NCI-H748 (cell line): ENCODE measurements around the gene MCC.

ENCODE experiments used
- DNase-seq: peaks from one replicate; lab custom pipeline; 2025; ENCODE audit not compliant: unreplicated experiment; lab: John Stamatoyannopoulos, UW

Gene MCC

DNA sequence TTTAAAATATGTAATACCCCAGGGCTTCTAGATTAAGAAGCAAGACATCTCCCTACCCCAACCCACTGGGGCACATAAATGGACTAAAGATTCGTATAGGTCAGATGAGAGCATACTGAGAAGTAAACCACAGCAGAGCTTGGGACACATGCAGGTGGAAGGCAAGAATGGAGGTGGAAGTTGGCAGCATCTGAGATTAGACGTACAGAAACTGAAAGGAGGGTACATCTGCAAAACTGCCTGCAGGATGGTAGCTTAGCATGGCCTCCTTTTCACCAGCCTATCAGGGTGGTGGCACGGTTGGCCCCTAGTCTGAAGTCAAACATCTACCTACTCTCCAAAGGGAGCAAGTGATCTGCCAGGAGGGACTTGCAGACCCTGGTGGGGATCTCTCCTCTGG is 235.2 kb downstream of the MCC start:
- no peak for DNase-seq

DNA sequence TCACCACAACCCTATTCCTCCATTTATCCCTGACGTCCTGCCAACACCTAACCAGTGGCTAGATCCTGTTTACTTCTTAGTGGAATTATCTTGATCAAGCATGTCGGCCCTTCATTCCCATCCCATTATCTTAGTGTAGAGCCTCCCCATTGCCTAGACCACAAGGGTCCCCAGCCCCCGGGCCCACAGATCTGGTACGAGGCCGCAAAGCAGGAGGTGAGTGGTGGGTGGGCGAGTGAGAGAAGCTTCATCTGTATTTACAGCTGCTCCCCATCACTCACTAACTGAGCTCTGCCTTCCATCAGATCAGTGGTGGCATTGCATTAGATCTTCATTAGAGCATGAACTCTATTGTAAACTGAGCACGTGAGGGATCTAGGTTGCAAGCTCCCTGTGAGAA is 236.2 kb downstream of the MCC start:
- no peak for DNase-seq

DNA sequence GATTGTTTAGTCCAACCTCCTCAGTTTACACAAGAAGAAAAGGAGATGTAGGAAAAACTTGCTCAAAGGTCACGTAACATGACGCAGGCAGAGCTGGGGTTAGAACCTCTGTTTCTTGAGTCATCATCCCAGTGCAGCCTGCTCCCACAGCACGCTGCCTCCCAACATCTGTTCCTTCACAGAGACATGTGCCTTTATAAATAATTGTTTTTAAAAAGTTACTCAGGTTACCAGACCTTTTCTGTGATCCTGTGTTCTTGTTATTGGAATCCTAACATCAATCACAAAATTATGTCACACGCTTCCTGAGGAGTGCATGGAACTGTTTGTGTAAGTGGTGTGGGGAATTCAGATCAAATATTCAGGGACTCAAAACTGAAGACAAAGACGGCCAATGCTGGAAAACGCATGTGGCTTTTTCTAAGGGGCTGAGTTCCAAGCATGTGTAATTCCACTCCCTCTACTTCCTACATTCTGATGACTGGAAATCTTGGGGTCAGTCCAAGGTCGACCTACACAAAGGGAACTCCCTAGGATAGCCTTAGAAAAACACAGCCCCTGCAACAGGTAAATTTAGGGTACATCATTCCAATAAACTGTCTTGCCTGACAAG is 237.8 kb downstream of the MCC start:
- DNase-seq = no peak

DNA sequence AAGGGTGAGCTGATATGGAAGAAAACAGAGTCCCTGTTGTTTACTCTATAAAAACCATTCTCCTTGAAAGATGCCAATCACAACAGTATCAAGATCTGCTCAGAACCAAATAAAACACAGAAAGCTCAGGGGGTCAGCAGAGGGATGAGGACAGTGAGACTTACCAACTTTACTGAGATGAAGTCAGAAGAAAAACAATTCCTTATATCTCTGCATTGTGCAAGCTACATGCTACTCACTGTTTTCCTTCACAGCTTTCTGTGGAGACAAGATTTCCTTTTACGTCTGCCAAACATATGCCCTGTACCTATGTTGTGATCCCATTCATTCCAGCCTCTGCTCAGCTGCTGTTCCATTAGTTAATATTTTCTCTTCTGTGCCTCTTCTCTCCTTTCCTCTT is 239.0 kb downstream of the MCC start:
- no peak for DNase-seq

DNA sequence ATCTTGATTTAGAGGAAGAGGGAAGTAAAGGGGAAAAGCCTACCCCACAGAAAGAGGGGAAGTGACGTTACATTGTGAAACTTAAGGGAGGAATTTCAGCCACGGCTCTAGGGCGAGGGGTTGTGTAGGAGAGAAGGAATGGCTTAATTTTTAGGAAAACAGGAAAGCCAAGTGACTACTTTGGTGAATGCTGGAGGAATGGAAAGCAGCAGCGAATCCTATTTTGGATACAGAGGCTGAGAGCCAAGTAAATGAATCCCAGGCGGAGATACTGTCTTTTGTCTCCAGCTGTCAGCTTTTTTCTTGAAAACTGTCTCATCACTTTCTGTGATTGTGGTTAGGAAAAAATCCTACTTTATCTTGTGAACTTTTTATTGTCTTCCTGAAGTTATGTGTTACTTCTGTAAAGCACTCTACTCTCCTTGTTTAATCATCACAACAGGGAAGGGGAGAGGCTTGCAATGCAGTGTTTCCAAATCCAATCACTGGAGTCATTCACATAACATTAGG is 241.8 kb downstream of the MCC start:
- no peak for DNase-seq

DNA sequence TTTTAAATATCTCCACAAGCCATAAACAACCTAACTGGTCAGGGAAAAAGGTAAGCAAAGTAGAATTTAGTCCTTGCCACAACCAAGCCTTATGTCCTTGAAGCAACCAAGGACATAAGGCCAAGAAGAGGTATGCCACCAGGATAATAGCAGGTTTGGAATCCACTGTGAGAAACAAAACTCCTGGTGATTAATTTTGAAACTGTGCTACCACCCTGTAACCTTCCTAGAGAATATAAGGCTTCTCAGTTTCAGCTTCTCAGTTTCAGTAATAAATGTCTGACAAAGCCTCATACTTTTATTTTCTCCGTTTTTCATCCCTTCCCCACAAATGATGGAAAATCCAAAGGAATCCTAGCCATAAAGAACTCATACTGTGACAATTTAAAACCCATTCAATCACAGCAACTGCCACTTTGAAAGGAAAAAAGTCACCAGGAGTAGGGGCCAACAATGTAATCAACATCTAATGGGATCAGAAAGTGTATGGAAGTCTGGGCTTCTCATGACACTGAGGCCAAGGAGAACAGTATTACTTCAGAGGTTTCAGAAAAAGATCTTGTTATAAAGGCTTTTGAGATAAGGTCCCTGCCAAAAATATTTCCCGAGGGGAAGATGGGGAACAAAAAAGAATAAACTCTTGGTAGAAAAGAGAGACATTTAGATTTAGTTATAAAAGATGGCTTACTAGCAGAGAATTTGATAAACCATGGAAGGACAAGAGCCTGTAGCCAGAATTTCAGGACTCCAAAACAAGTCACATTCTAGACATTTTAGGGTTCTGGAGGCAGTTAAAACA is 242.6 kb downstream of the MCC start:
- no peak for DNase-seq

DNA sequence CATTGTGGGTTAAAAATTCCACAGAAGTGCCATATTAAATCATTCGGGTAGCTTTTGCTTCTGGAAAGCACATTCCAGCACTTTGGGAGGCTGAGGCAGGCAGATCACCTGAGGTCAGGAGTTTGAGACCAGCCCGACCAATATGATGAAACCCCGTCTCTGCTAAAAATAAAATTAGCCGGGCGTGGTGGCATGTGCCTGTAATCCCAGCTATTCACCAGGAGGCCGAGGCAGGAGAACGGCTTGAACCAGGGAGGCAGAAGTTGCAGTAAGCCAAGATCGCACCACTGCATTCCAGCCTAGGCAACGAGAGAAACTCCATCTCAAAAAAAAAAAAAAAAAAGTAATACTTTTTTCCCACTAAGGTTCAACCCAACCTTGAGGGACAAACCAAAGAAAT is 243.3 kb downstream of the MCC start:
- no peak for DNase-seq

DNA sequence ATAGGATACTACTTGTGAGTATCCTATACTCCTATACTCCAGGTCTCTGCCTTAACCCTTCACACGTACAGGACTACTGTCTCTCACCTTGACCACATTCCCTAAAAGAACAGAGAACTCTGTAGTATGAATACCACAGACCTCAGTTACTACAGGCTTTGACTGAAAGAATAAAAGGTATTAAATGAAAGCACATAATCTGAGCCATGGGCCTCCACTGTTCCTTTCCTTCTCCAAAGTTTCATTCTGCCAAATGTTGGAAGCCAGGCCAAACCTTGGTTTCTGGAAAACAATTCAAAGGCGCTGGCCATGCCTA is 244.9 kb downstream of the MCC start:
- DNase-seq = no peak

DNA sequence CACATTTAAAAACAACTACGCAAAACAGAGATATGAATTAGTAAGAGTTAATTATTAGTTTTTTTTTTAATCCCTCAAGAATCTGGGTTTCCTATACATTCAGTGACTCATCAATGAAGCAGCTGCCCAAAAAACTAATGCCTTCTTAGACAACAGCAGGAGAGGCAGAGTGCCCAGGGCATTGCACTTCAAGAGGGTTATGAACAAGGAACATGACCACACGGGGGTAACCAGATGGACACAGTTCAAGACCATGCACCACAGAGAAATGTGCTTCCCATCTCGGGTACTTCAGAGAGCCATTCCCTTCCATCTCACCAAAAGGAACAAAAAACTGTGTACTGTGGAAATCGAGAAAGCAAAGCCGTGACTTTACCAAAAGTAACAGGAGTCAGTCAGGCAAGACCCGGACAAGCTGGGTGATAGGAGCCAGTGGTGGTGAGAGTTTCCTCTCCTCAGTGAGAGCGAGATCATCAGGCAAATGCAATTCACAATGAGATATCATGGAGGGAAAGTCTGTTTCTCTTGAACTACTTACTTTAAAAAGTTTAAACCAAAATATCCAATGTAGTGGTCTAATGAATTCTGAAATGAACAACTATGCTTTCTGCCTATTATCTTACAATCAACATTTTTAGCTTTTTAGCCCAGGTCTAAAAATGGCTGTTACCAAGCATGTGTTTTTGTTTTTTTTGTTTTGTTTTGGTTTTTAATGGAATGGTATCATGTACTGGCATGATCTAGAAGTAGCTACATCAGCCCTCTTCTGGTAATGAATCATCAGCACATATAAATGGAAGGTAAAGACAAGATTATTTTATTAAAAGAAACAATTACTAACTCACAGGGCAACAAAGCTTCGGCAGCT is 245.5 kb downstream of the MCC start:
- DNase-seq = no peak

DNA sequence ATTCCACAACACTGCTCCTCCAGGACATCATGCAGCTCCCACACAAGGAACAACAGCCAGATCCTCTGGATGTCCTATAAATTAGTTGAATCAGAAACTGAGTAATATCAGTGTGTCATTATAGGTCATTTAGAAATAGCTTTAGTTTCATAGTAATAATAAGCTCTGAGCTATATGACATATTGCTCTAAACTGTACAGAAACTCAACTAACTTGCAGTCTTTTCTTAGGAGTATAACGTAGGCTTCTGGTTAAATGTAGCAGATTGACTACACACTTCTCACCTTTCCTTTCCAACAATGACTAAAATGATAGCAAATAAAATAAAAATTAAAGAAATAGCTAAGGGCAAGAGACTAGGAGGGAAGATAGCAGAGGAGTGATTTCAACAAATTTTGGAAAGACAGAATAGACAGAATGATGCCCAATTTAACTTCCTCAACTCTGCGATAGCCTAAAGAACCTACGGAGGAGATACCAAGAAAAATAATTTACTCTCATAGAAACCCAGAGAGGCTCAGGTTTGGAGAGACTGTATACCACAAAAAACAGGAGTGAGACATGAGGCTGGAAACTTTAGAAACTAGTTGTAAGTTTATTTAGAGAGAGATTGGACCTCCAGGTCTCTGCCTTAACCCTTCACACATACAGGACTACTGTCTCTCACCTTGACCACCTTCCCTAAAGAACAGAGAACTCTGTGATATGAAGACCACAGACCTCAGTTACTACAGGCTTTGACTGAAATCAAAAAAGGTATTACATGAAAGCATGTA is 247.1 kb downstream of the MCC start:
- DNase-seq = no peak

DNA sequence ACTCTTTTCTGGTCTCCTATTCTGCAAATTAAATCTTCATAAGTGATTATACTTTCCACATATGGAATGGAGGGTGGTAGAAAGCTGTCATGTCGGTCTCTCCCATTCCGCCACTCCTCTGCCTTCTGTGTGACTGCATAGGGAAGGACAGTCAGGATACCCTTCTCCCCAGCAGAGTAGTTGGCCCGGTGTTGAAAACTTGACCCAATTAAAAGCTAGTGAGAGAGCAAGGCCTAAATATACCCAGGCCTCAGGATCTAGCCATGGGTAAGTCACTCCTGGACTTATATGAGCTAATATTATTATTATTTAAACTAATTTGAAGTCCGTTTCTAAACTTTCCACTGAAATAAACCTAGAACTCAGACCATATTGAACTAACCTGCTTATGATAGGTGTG is 248.2 kb downstream of the MCC start:
- no peak for DNase-seq

DNA sequence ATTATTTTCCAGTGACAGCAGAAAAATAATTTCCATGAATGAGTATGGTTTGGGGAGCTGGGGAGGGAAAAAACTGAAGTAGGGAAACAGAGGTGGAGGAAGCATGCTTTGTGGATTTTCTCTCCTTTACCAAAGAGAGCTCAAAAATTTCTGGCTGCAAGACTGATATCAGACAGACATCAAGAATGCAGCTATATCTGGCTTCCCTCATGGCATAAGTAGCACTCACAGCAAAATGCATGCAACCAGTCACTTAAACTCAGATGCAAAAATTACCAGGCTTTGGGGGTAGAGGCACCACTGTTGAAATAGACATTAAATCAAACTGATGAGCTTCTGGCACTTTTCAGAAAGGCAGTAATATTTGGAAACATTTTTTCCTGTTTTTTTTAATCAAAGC is 250.4 kb downstream of the MCC start:
- no peak for DNase-seq

DNA sequence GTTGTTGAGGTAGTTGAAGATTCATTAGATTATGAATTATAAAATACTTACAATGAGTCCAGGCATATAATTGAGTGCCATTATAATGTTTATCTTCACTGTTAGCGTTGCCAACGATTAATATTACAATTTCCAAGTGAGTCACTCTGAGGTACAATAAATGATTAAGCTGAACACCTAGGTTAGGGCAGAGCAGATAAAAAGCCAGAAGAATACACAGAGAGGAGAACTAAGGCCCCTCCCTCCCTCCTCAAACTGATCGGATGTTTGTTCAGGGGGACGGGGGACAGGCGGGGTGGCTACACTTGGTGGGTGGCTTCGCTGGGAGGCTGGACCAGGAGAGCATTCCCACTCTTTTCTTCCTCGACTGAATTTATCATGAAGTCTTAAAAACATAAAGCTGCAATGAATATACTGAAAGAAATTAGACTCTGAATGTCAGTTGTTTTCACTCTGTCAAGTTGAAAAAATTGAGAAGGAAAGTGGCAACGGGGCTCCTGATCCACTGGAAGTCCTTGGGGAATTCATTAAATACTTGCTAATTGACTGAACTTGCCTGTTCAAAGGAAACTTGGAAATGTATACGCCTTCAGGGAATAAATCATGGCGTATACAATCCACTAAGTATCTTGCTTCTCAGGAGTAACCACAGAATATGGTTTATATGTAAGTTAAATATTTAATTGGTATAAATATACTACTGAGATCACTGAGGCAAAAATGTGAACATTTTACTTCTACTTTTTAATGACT is 251.5 kb downstream of the MCC start:
- DNase-seq = no peak

DNA sequence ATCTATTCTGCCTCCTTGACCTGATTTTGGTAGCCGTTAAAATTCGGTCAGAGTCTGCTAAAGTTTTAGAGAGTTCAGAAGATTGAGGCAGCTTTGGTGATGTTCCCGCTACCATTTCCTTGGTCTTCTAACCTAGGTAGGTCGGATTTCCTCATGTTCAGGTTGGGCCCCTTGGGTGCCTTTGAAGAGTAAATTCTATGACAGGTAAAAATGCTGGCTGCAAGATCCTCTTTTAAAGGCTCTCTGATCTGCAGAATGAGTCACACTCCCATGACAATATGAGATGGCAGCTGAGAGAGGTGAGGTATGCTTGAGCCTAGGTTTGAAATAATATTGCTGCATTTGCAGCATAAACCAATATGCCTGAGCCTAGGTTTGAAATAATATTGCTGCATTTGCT is 252.4 kb downstream of the MCC start:
- no peak for DNase-seq

DNA sequence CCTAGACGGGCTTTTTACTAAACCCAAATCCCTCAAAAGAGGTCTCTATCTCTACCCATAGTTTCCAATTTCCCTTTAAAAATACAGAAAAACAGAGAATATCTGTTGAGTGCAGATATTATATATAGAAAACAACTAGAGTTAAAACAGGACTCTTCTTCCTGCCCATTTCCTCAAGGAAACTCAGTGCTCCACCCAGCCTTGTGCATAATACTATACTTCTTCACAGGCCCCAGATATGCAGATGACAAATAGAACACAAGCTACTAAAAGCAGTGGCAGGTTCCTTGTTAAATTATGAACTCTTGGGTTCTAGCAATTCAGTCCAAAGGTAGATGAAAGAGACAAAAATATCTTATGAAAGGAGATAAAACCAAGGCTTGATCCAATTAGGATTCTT is 253.7 kb downstream of the MCC start:
- no peak for DNase-seq

DNA sequence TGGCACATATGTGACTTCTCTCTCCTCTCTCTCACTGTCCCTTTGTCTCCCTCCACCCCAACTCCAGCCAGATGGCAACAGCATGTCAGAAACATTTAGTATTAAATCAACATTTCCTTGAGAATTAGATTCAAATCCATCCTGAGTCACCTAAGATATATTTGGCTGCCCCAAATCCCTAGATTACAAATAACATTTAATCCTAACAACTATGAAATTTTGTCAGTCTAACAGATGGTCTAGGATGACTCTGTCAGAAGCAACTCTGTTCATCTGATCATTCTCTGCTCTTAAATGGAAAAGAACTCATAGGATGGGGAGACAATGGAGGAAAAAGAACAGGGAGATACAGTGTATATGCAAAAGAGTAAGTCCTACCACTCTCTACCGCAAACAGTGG is 254.6 kb downstream of the MCC start:
- DNase-seq = no peak

DNA sequence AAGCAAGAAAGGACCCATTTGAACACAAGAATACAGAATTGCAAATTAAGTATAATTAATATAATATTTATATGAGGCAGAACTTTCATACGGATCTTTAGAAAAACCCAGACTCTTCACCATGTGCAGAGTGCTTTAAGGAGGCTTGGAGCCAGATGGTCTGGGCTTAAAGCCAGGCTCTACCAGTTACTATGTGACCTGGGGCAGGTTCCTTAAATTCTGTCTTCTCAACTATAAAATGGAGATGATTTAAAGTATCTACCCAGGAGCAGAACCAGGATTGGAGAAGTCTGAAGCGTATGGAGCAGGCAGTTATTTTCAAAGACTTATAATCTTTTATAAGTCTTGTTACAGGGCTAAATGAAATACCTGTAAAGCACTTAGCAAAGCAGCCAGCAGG is 255.6 kb downstream of the MCC start:
- no peak for DNase-seq

DNA sequence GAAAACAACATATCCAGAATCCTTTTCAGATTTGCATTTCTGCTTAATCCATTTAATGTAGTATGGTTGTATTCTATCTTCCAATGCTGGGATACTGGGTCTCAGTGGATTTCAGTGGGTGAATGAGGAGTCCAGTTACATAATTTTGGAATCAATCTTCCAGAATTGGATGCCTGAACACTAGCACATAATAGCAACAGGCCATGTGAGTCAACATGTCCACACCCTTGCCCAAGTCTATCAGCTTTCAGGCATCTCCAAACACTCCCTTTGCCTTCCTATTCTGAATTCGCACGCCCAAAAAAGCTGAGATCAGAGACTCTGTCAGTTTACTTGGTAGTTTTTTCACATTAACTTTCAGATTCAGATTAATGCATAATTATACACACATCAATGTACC is 256.0 kb downstream of the MCC start:
- DNase-seq = no peak

DNA sequence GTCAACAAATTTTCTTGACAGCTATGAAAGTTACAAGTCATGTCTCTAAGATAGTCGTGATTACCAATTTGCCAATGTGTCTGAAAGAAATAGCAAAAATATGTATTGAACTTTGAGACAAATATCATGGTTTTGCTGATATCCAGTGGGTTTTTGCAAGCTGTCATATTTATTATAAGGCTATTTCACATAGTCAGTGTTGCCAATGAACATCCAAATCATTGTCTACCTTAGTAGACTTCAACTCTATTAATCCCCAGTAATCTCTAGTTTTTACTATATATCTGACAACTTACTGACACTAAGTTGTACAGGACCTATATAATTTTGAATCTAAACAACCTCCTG is 256.6 kb downstream of the MCC start:
- DNase-seq = no peak
